Activated naive CD4-positive, alpha-beta T cell treated with anti-CD3 and anti-CD28 coated beads, Interleukin-2, amount 10 ng/mL, durations not matched to agents 7 days and 5 days (primary cell): ENCODE measurements around the gene MTRR.

Experiments
- CTCF ChIA-PET: fragments of 350-600 bp; sonication (Branson Sonifier 250); formaldehyde crosslinking; loops from one replicate; lab custom pipeline; 2021; ENCODE audit warnings: antibody characterized with exemption; lab: Charles Lee
- DNase-seq: peaks from one replicate; pipeline ENCODE4 v3.0.0-alpha.2; 2020
- H3K27ac Mint-ChIP-seq: one replicate; pipeline ENCODE4 v1.8.0; 2021; ENCODE audit warnings: mild to moderate bottlenecking, moderate library complexity, mixed read lengths
- H3K27me3 Mint-ChIP-seq: one replicate; pipeline ENCODE4 v1.8.0; 2021; ENCODE audit warnings: mild to moderate bottlenecking, mixed read lengths
- H3K36me3 Mint-ChIP-seq: one replicate; pipeline ENCODE4 v1.8.0; 2021; ENCODE audit warnings: mixed read lengths
- H3K4me1 Mint-ChIP-seq: one replicate; pipeline ENCODE4 v1.8.0; 2021; ENCODE audit warnings: mixed read lengths
- H3K4me3 Mint-ChIP-seq: one replicate; pipeline ENCODE4 v1.8.0; 2021; ENCODE audit warnings: mild to moderate bottlenecking, moderate library complexity, mixed read lengths
- H3K9me3 Mint-ChIP-seq: one replicate; pipeline ENCODE4 v1.8.0; 2021; ENCODE audit warnings: mixed read lengths

Gene MTRR

DNA sequence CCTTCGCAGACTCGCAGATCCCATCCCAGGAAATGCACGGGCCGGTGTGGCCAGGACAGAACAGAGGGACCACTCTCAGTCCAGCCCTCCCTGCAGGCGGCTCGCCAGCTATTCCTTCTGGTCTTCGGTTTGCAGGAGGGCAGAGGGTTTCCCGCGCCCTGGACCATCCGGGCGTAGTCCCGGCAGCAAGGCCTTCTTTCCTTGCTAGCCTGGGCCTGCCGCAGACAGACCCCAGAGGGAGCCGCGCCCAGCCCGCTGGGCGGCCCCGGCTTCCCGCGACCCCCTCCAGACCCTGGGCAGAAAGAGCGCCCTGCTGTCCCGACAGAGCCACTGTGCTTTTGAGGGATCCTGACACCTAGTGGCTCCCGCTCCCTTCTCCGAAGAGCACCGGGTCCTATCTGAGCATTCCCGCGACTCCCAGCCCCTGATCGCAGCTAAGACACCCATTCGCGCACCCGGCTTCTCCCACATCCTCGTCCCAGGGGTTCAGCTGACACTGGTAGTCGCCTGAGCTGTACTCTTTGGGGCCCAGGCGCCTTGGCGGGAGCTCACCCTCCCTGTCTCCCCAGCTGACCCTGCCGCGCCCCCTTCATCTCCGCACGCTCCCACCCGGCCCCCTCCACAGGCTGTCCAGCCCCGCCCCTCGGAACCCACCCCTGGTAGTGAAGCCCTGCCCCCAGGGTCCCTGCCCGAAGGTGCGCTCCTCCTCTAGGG, 19.1 kb upstream of the MTRR start:
- H3K27me3 Mint-ChIP-seq, result peaks cover 57% of the 10 kb centered on the region
- H3K36me3 Mint-ChIP-seq, result no peaks in the 10 kb centered on the region
- CTCF ChIA-PET, result no interaction called here
- H3K4me3 Mint-ChIP-seq, result peak overlapping the region; percentile 52
- H3K27ac Mint-ChIP-seq, result no peak overlapping the region
- peak; percentile 25 for DNase-seq
- H3K4me1 Mint-ChIP-seq, result peaks cover 24% of the 10 kb centered on the region
- peaks cover 2% of the 10 kb centered on the region for H3K9me3 Mint-ChIP-seq

- peaks cover 2% of the 10 kb centered on the region for H3K9me3 Mint-ChIP-seq
- no peaks in the 10 kb centered on the region for H3K36me3 Mint-ChIP-seq
- peak; percentile 45 for DNase-seq
- H3K27ac Mint-ChIP-seq, result no peak within 1 kb of the TSS
- H3K4me1 Mint-ChIP-seq, result peaks cover 24% of the 10 kb centered on the region
- H3K4me3 Mint-ChIP-seq, result peak within 1 kb of the TSS; percentile 52
- CTCF ChIA-PET, result interaction anchor here (0.7 kb wide), 1 partner anchor 35 kb away, joined by 3 read pairs; no protein-coding TSS in a partner anchor
- peaks cover 56% of the 10 kb centered on the region for H3K27me3 Mint-ChIP-seq
Observed at GRCh38 chr5:7850395-7851239, 18.3 kb upstream of the MTRR start, which contains the start of gene CFAP90. TSS of gene CFAP90 (minus strand) at chr5:7851133. CDS start at chr5:7851021, 112 bp downstream.

DNA sequence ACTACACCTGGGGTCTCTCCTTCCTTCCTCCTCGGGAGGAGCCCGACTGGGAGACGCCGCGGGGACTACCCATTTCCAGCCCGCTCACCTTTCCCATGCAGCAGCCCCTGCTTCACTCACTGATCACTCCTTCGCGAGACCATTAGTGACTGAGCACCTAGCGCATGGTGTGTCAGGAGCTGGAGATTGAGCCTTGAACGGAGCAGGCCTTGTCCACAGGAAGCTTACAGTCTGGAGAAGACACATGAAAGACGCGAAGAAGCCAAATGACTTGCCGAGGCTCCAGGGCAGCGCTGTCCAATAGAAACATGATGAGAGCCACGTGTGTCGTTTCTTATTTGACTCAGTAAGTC, 17.7 kb upstream of the MTRR start:
- Mint-ChIP-seq H3K9me3 (peaks cover 2% of the 10 kb centered on the region), H3K27ac (no peak overlapping the region), H3K4me1 (peaks cover 24% of the 10 kb centered on the region), H3K27me3 (peaks cover 59% of the 10 kb centered on the region), H3K4me3 (peak overlapping the region; percentile 39), H3K36me3 (no peaks in the 10 kb centered on the region)
- DNase-seq, result no peak
- CTCF ChIA-PET, result interaction anchor here (0.7 kb wide), 1 partner anchor 36 kb away, joined by 3 read pairs; no protein-coding TSS in a partner anchor

DNA sequence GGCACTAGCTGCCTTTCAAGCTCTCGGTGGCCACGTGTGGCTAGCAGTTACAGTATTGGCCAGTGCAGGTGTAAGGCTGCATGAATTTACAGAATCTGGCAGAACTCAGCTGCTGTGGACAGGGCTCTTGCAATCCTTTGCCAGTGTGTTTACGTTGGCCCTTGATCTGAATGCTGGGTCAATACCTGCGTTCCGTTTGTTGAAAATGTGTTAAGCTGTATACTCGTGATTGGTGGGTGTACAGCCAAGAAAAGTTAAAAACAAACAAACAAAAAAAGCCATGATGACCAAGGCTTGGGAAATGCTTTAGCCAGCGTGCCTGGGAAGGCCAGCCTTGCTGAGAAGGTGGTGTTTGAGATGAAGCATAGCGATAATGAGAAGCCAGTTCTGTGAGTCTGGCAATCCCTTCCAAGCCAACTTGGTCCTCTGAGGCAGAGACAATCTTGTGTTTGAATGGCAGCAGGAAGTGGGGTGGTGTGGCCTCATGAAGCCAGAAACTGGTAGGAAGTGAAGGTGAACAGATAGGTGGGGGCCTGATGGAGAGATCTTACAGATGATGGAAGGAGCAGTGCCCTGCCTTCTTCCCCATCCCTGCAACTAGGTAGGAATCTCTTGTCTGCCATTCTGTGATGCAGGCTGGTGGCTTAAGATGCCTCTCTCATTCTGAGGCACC, 17.2 kb upstream of the MTRR start:
- Mint-ChIP-seq H3K27me3 (peaks cover 57% of the 10 kb centered on the region), H3K4me3 (no peak overlapping the region), H3K36me3 (no peaks in the 10 kb centered on the region), H3K27ac (no peak overlapping the region), H3K4me1 (peaks cover 24% of the 10 kb centered on the region), H3K9me3 (peaks cover 2% of the 10 kb centered on the region)
- CTCF ChIA-PET, result interaction anchor here (0.7 kb wide), 1 partner anchor 36 kb away, joined by 3 read pairs; no protein-coding TSS in a partner anchor
- peak; percentile 42 for DNase-seq

GRCh38 chr5:7852542-7852941, 16.4 kb upstream of the MTRR start:
- Mint-ChIP-seq H3K4me3 (no peak overlapping the region), H3K27me3 (peaks cover 54% of the 10 kb centered on the region), H3K27ac (peak overlapping the region; percentile 17), H3K9me3 (peaks cover 2% of the 10 kb centered on the region), H3K36me3 (no peaks in the 10 kb centered on the region), H3K4me1 (peaks cover 28% of the 10 kb centered on the region)
- DNase-seq, result no peak
- CTCF ChIA-PET, result no interaction called here

GRCh38 chr5:7852988-7853387, 16.0 kb upstream of the MTRR start:
- DNase-seq, result no peak
- H3K36me3 Mint-ChIP-seq, result no peaks in the 10 kb centered on the region
- peaks cover 33% of the 10 kb centered on the region for H3K4me1 Mint-ChIP-seq
- peaks cover 49% of the 10 kb centered on the region for H3K27me3 Mint-ChIP-seq
- no peak overlapping the region for H3K4me3 Mint-ChIP-seq
- H3K27ac Mint-ChIP-seq, result no peak overlapping the region
- peaks cover 2% of the 10 kb centered on the region for H3K9me3 Mint-ChIP-seq
- CTCF ChIA-PET, result no interaction called here

DNA sequence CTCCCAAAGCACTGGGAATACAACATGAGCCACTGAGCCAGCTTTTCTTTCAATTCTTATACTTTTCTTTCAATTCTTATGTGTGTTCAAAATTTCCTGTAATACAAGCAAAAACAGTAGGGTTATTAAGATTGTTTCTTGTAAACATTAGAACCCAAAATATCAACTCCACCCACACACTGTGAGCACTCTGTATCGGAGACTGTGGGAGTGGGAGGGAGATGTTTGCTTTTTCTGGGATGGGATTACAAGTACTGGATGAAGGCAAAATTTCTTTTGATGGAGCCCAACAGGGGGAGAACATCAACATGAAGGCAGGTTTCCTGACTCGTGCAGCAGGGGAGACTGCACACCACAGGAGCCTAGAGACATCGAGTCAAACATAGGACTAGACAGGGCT, 13.3 kb upstream of the MTRR start:
- H3K9me3 Mint-ChIP-seq, result peaks cover 2% of the 10 kb centered on the region
- H3K27me3 Mint-ChIP-seq, result peaks cover 25% of the 10 kb centered on the region
- peaks cover 16% of the 10 kb centered on the region for H3K36me3 Mint-ChIP-seq
- no peak for DNase-seq
- H3K4me3 Mint-ChIP-seq, result no peak overlapping the region
- H3K4me1 Mint-ChIP-seq, result peaks cover 38% of the 10 kb centered on the region
- H3K27ac Mint-ChIP-seq, result no peak overlapping the region
- CTCF ChIA-PET, result interaction anchor here (0.8 to 4.7 kb wide), 4 partner anchors 13 to 51 kb away, joined by 3 to 28 read pairs (median 4); partner anchors contain the start of genes FASTKD3 and MTRR

DNA sequence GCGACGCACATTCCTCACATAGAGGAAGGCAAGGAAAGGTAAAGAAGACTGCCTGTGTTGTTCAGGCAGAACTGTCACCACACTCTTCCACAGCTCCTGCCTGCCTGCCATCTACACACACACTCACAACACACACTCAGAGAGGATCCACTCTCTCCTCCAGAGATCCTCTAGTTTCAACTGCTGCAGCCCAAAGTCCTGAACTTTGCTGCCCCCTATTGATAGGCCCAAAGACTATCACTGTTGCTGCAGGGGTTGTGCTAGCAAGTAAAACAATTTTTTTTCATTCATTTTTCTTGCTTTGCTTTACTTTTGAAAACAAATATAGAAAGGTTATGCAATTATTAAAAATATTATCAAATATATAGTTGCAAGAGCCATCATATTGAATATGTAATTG, 12.1 kb upstream of the MTRR start:
- H3K4me3 Mint-ChIP-seq, result no peak overlapping the region

DNA sequence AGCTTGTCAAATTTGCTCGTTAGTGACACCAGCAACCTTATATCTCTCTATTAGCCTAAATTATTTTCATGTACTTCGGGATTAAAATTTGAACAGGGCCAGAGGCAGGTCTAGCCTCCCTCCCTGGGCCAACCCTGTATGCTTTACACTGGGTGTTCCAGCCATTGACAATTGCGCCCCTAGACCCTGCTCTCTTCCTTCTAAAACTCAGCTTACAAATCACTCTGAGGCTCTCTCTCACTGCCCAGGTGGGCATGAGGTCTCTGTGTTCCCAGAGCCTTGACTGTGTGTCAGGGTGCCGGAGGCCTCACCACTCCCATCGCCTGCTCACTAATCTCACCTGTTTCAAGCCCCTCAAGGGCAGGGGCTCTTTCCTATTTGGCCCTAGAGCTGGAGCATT, 11.6 kb upstream of the MTRR start:
- Mint-ChIP-seq H3K36me3 (peaks cover 26% of the 10 kb centered on the region), H3K4me3 (peak overlapping the region; percentile 7), H3K27me3 (peaks cover 10% of the 10 kb centered on the region), H3K9me3 (peaks cover 2% of the 10 kb centered on the region), H3K27ac (no peak overlapping the region), H3K4me1 (peaks cover 25% of the 10 kb centered on the region)
- CTCF ChIA-PET, result interaction anchor here (1.0 to 4.7 kb wide), 7 partner anchors 11 to 1096 kb away, joined by 3 to 28 read pairs (median 4); partner anchors contain the start of genes FASTKD3 and MTRR
- no peak for DNase-seq

More for the DNA sequence above, 12.1 kb upstream of the MTRR start:
- Mint-ChIP-seq H3K9me3 (peaks cover 2% of the 10 kb centered on the region), H3K27me3 (peaks cover 15% of the 10 kb centered on the region), H3K4me1 (peaks cover 30% of the 10 kb centered on the region), H3K27ac (no peak overlapping the region), H3K36me3 (peaks cover 24% of the 10 kb centered on the region)
- CTCF ChIA-PET, result interaction anchor here (1.0 to 4.7 kb wide), 6 partner anchors 11 to 1090 kb away, joined by 3 to 28 read pairs (median 5); partner anchors contain the start of genes FASTKD3 and MTRR
- peak; percentile 64 for DNase-seq

GRCh38 chr5:7857926-7858632, 10.9 kb upstream of the MTRR start:
- no peak for DNase-seq
- peak overlapping the region; percentile 75 for H3K27ac Mint-ChIP-seq
- peaks cover 9% of the 10 kb centered on the region for H3K27me3 Mint-ChIP-seq
- peaks cover 21% of the 10 kb centered on the region for H3K4me1 Mint-ChIP-seq
- H3K36me3 Mint-ChIP-seq, result peaks cover 27% of the 10 kb centered on the region
- H3K4me3 Mint-ChIP-seq, result peak overlapping the region; percentile 3
- CTCF ChIA-PET, result interaction anchor here (0.8 to 4.7 kb wide), 9 partner anchors 10 to 1097 kb away, joined by 3 to 28 read pairs (median 4); partner anchors contain the start of genes FASTKD3 and MTRR
- peaks cover 2% of the 10 kb centered on the region for H3K9me3 Mint-ChIP-seq

DNA sequence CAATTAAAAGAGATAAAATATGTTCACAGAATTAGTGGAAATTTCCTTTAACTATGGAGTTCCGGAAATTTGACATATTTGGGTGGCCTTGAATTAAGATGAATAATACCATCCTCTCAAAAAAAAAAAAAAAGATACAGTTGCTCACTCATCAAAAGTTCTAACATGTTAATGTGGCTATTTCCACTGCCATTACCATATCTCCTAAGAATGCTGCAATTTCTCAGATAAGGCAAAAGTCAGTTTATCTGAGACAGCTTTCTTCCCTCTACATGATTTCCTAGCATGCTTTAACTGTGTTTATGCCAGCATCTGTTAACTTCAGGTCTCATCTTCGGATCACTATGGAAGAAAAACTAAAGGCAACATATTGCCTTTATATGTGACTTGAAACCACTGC, 2.8 kb upstream of the MTRR start:
- Mint-ChIP-seq H3K36me3 (peaks cover 38% of the 10 kb centered on the region), H3K4me1 (peaks cover 41% of the 10 kb centered on the region)

DNA sequence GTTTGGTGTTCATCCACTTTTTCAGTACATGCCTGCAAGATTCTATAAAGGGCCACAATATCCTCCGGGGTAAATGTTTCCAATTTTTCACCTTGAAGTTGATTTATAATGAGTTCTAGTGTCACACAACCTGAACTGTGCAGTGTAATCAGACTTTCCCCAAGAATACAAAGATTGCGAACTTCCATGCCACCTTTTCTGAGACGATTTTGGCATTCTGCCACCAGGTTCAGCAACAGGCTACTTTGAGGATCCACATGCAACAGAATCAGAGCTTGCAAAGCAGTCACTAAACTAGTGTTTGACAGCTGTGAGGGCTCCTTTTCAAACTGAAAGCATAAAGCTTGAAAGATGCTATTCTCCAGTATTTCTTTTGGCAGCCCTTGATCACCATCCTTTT, 1.7 kb upstream of the MTRR start:
- H3K36me3 Mint-ChIP-seq, result peaks cover 38% of the 10 kb centered on the region

More for the DNA sequence above, 2.8 kb upstream of the MTRR start:
- no peak for DNase-seq
- CTCF ChIA-PET, result interaction anchor here (1.4 kb wide), 1 partner anchor 15 kb away, joined by 3 read pairs; no protein-coding TSS in a partner anchor
- no peak overlapping the region for H3K4me3 Mint-ChIP-seq
- no peaks in the 10 kb centered on the region for H3K27me3 Mint-ChIP-seq
- no peaks in the 10 kb centered on the region for H3K9me3 Mint-ChIP-seq
- no peak overlapping the region for H3K27ac Mint-ChIP-seq

GRCh38 chr5:7868427-7868772, 548 bp upstream of the MTRR start:
- Mint-ChIP-seq H3K4me3 (peak overlapping the region; percentile 86), H3K36me3 (peaks cover 36% of the 10 kb centered on the region), H3K27ac (peak overlapping the region; percentile 81), H3K4me1 (peaks cover 63% of the 10 kb centered on the region), H3K9me3 (no peaks in the 10 kb centered on the region), H3K27me3 (no peaks in the 10 kb centered on the region)
- DNase-seq, result no peak
- CTCF ChIA-PET, result interaction anchor here (1.7 to 3.6 kb wide), 2 partner anchors 10 to 19 kb away, joined by 6 to 28 read pairs; no protein-coding TSS in a partner anchor

More for the DNA sequence above, 1.7 kb upstream of the MTRR start:
- DNase-seq, result no peak
- Mint-ChIP-seq H3K9me3 (no peaks in the 10 kb centered on the region), H3K4me3 (peak overlapping the region; percentile 86), H3K27ac (no peak overlapping the region), H3K27me3 (no peaks in the 10 kb centered on the region), H3K4me1 (peaks cover 52% of the 10 kb centered on the region)
- CTCF ChIA-PET, result interaction anchor here (1.4 to 3.6 kb wide), 2 partner anchors 9 to 14 kb away, joined by 3 to 28 read pairs; no protein-coding TSS in a partner anchor
